Inferior parietal cortex (tissue), 1 donor: ENCODE results near the gene RNF213.
"Not testable (repeated sequence)": the region's sequence is repeated elsewhere in the genome, so short reads cannot be mapped to it uniquely, and the experiment has no call there.

Experiments used
- DNase-seq: peaks from one replicate; pipeline ENCODE4 v3.0.0-alpha.2; 2016; ENCODE audit errors: extremely low spot score

RNF213 gene

DNA sequence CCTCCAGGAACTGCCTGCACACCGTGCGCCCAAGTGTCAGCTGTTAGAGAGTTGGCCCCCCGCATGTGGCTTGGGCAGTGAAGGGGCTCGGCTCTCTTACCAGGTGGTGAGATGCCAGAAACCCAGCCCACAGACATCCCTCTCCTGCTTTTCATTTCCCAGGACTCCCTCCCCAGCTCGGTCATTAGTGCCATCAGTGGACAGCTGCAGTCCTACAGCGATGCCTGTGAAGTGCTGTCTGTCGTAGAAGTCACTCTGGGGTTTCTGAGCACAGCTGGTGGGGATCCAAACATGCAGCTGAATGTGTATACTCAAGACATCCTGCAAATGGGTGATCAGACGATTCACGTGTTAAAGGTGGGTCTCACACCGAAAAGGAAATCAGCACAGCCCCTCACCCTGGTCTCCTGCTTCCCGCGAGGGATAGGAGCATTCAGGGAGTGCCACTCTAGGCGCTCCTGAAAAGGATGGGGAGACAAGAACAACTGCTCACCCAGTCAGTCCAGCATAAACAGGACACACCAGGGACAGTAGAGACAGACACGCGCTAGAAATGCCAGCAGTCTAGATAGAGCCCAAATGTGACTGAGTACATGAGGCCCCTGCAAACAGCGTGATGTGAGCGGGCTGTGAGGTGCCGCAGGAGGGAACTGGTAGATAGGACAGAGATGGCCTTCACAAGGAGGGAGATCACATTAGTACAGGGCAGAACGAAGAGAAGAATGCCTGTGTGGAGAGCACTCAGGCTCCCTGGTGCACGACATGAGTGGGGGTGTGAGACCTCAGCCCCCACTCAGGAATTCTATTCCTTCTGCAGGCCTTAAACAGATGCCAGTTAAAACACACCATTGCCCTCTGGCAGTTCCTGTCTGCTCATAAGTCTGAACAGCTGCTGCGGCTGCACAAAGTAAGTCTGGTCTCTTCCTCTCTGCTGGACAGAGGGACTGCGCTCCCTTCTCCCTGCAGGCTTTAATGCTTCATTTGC, 128.7 kb downstream of the RNF213 start:
- DNase-seq: no peak

DNA sequence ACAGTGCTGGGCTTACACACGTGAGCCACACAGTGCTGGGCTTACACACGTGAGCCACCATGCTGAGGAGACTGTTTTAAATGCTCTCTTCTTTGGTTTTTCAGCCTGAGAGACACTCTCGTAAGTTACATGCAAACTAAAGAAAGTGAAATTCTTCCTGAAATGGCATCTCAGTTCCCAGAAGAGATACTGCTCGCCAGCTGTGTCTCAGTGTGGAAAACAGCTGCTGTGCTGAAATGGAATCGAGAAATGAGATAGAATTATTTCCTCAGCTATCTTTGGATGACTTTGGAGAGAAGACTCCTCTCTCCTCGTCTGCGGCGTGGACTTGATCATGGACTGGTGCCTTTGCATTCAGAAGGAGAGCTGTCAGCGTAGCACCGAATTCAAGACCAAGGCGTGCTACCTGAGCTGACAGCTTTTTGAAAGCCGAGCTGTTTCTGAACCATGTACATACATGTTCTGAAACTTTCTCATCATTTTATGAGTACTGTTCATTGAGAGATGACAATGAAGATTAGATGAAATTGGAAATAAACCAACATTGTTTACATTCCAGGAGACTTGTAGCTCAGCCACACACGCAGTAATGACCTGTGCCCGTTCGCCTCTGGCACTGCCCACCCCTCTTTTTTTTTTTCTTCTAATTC, 132.7 kb downstream of the RNF213 start:
- DNase-seq: no peak

DNA sequence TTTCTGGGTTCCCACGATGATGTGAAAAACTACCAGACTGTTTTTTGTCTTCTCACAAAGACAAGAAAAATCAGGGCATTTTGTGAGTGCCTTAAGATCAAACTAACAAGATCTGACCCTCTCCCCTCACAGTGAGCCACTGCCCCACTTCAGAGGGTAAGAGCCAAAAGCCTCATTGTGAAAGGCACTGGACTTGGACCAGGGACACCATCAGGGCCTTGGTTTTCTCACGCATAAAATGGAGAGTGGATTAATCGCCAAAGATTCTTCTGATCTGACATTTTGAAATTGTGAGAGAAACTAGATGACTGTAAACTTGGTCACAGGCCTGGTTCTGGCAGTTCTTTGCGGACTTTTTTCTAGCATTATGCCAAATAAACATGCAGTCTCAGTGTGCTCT, 133.3 kb downstream of the RNF213 start:
- DNase-seq: no peak

GRCh38 chr17:80394629-80395216, 134.1 kb downstream of the RNF213 start:
- no peak for DNase-seq

- no peak for DNase-seq
Measured at GRCh38 chr17:80395402-80396151, 134.9 kb downstream of the RNF213 start.

DNA sequence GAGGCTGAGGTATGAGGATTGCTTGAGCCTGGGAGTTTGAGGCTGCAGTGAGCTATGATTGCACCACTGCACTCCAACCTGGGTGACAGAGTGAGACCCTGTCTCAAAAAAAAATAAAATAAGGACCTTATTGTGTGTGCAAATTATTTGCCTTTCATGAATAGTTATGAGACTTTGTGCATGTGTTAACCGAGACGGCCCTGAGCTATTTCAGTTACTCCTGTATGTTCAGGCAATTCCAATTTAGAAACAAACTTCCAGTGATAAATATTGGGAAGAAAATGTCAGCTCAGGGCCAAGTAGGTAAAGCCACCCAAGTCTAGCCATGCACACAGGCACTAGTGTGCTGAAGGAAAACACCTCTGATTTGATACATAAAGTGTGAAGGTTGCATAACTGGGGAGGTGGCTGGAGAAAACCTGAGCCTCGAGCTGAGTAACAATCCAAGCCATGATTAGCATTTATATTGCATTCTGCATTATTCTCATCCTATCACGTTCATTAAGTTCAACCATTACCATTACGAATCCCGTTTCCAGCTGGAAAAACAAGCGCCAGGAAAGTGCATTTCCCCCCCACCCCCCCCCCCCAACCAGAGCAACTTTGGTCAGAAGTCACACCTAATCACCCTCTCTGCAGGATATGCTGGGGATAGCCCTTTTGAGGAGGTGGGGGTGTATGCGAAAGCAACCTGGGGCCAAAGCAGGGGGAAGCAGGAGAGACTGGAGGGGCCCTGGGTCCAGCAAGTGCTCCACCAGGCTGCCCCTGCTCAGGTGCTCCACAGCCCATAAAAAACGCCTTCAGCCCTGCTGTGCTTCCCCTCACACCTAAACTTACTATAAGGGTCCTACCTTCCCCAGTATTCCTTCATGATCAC, 135.7 kb downstream of the RNF213 start:
- DNase-seq: no peak

- DNase-seq: no peak
Measured at GRCh38 chr17:80397034-80397387, 136.4 kb downstream of the RNF213 start.

- no peak for DNase-seq
Measured at GRCh38 chr17:80397686-80398085, 137.0 kb downstream of the RNF213 start.

GRCh38 chr17:80401086-80401485, 140.4 kb downstream of the RNF213 start:
- DNase-seq: not testable (repeated sequence)

- DNase-seq: not testable (repeated sequence)
Measured at GRCh38 chr17:80402102-80402501, 141.4 kb downstream of the RNF213 start.

DNA sequence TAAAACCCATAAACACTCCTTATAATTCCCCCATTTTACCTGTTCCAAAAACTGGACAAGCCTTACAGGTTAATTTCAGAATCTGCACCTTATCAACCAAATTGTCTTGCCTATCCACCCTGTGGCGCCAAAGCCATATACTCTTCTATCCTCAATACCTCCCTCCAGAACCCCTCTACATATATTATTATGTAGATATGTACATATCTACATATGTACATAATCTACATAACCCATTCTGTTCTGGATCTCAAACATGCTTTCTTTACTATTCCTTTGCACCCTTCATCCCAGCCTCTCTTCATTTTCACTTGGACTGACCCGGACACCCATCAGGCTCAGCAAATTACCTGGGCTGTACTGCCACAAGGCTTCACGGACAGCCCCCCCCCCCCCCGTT, 142.3 kb downstream of the RNF213 start:
- DNase-seq: no peak

DNA sequence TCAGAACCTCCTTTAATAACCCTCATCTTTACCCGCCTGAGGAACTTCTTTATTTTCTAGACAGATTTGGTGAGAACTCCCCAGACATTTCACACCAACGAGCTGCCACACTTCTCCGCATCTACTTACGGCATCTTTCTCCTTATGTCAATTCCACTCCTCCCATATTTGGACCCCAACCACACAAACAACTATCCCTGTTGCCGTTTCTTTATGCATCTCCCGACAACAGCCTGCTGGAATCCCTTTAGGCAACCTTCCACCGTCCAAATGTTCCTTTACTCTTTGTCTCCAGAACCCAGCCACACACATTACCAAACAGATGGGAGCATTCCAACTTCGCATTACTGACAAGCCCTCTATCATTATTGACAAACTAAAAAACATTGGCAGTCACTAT, 145.5 kb downstream of the RNF213 start:
- DNase-seq: no peak

GRCh38 chr17:80407917-80408316, 147.3 kb downstream of the RNF213 start:
- not testable (repeated sequence) for DNase-seq

GRCh38 chr17:80408872-80409271, 148.2 kb downstream of the RNF213 start:
- DNase-seq: no peak

GRCh38 chr17:80409626-80410025, 149.0 kb downstream of the RNF213 start:
- DNase-seq: no peak

- DNase-seq: not testable (repeated sequence)
Measured at GRCh38 chr17:80410441-80411087, 149.9 kb downstream of the RNF213 start.

DNA sequence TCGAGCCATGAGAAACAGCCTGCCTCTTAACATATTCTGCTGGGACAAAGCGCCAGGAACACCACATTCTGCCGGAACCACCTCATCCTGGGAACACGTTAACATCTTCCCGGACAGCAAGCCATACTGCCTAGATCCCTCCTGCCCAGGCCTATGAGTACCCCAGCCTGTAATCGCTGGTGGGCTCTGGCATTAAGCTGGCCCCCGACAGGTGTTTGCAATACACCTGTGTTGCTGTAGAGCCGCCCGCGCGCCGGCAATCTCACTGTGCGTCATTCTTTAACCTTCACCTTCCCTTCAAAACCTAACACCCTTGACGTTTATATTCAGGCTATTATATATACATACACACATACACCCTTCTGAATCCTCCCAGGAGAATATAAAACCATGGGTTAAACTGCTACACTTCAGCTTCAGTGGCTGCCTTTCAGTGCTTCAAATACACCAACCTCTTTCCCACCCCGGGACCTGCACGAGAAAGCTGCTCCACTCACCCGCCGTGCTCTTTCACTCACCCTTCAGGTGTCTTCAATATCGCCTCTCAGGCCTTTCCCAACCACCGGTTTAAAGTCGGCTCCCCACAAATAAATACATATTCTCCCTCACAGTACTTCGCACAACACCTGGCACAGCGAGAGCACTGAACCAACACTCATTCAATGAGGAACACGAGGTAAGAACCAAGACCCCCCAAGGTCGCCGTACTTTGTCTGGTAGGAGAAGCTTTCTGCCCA, 153.3 kb downstream of the RNF213 start:
- no peak for DNase-seq

- no peak for DNase-seq
Measured at GRCh38 chr17:80414508-80414802, 153.8 kb downstream of the RNF213 start.

DNA sequence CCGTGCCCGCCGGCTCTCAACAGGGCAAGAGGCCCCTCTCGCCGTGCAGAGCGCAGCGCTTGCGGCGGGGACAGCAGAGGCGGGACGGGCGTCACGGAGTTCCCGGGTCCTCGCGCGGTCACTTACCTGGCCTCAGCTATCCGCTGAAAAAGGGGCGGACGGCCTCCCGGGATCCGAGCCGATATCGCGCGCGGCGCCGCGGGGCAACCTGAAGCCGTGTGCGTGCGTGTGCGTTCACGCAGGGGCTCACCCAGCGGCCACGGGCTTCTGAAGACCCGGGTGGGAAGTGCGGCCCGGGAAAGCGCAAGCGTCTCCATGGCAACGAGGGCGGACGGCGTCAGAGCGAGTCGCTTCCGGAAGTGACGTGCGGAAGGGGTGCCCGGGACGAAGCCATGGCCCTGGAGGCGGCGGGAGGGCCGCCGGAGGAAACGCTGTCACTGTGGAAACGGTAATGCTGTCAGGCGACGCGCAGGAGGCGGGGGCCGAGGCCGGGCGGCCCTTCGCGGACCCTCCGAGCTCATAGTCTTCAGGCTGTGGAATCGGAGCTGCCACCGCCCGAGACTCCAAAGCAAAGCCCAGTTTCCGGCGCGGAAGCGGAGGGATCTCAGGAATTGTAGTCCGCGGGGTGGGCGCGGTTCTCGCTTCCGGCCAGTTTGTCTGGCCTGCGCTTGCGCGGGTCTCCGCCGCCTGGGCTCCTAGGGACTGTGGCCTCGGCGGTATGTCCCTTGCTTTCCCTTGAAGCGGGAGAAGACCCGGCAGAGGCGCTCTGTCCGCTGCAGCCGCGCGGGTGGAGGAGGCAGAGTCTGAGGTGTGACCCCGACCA, 154.4 kb downstream of the RNF213 start, which contains the start of gene ENDOV:
ENDOV (plus strand) TSS at position 365 of the 823 bp plus-strand sequence; CDS start at position 393, 28 bp downstream.
- DNase-seq: peak; percentile 98
